HG02610 (cell line): Measurements from ENCODE around the gene CCDC136.

Experiments
- ATAC-seq: cut with Tn5 transposase; IDR thresholded peaks from one replicate; pipeline ENCODE4 v1.9.1; 2021; ENCODE audit warnings: mild to moderate bottlenecking, moderate library complexity; ENCODE audit not compliant: unreplicated experiment

Gene CCDC136

GRCh38 chr7:128831178-128831993 is 39.6 kb downstream of the CCDC136 start:
- no peak for ATAC-seq

- no peak for ATAC-seq
These were observed 40.5 kb downstream of the CCDC136 start for GRCh38 chr7:128831994-128832879.

- ATAC-seq, result no peak
These were observed 41.0 kb downstream of the CCDC136 start for GRCh38 chr7:128832880-128833147.

DNA sequence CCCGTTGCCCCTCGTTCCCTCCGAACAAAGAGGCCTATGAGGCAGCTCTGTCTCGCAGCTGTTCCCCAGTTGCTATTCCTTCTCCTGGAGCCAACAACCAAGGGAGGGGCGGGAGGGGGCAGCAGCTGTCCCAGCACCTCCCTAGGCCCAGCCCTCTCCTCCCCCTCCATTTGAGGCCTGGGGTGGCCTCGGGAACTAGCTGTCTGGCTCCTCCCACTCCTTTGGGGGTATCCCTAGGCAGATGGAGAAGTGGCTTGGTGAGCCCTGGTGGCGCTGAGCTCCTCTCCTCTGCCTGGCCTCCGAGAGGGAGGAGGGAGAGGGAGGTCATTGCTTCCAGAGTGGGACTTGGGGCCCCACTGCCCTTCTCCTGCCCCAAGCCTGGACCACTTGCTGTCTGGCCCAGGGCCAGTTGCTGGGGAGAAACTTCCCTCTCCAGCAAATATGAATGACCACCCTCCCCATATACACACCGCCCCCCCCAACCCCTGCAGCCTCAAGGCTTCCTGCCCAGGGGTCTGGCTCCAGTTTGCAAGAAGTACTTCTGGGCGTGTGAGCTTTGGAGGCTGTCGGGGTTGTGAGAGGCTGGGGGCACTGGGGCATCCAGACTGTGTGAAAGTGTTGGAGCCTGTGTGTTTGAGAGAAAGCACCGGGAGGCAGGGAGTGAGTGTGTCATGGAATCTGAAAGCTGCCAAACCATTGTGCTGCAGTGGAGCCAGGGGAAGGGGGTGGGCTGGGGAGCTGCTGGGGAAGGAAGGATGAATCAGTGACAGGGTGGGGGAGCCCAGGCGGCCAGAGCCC is 41.6 kb downstream of the CCDC136 start:
- ATAC-seq, result no peak

DNA sequence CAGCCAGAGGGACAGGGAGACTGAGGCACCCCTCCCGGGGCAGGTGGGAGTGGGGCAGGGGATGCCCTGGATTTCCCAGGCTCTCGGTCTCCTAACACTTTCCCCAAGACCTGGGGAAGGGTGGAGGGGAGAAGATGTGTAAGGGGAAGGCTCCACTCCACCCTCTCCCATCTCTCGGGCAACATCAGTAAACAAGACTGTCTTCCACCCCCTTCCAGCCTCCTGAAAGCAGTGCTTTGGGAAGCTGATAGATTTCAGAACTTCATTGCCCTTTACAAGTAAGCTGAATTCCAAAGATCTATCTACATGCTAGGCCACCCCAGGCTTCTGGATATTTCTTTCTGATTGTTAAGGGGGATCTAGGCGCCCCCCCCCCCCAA is 42.2 kb downstream of the CCDC136 start:
- no peak for ATAC-seq

- ATAC-seq, result no peak
These were observed 43.5 kb downstream of the CCDC136 start for GRCh38 chr7:128835231-128835751.

- no peak for ATAC-seq
These were observed 44.2 kb downstream of the CCDC136 start for GRCh38 chr7:128835790-128836641.

GRCh38 chr7:128836729-128837348 is 45.1 kb downstream of the CCDC136 start:
- no peak for ATAC-seq

DNA sequence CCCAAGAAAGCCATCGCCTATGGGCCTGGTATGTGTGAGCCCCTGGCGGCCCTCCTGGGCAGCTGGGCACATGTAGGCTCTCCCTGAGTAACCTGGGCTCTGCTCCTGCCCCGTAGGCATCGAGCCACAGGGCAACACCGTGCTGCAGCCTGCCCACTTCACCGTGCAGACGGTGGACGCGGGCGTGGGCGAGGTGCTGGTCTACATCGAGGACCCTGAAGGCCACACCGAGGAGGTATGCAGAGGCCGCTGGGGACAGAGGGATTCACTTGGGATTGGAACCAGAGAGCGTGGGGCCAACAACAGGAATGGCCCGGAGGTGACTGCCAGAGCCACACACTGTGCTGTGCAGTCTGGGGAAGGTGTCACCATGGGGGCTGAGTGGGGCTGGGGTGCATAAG is 45.8 kb downstream of the CCDC136 start:
- no peak for ATAC-seq

- ATAC-seq, result no peak
These were observed 46.5 kb downstream of the CCDC136 start for GRCh38 chr7:128838109-128838779.

- ATAC-seq, result no peak
These were observed 47.4 kb downstream of the CCDC136 start for GRCh38 chr7:128838981-128839731.

- no peak for ATAC-seq
These were observed 48.0 kb downstream of the CCDC136 start for GRCh38 chr7:128839751-128840177.

- ATAC-seq, result no peak
These were observed 48.8 kb downstream of the CCDC136 start for GRCh38 chr7:128840326-128841170.

- no peak for ATAC-seq
These were observed 49.5 kb downstream of the CCDC136 start for GRCh38 chr7:128841171-128841690.

GRCh38 chr7:128841921-128842673 is 50.3 kb downstream of the CCDC136 start:
- no peak for ATAC-seq
